Epithelial cell of prostate (primary cell): ENCODE data around the gene TFF1.

ENCODE experiments used
- DNase-seq: peaks from one replicate; pipeline ENCODE4 v3.0.0-alpha.2; 2011; ENCODE audit warnings: low read depth, low spot score
- H3K27ac ChIP-seq: fragments of 450-650 bp; 2 replicates; pipeline ENCODE4 v1.5.1; 2017; ENCODE audit warnings: mild to moderate bottlenecking

Gene TFF1

GRCh38 chr21:42348762-42349161 lies 17.6 kb downstream of the TFF1 start:
- no peak overlapping the region for H3K27ac ChIP-seq
- DNase-seq: no peak

- H3K27ac ChIP-seq: no peak overlapping the region
- DNase-seq: no peak
These were observed 18.6 kb downstream of the TFF1 start for GRCh38 chr21:42347601-42348327.

GRCh38 chr21:42346866-42347600 lies 19.3 kb downstream of the TFF1 start:
- H3K27ac ChIP-seq: no peak overlapping the region
- no peak for DNase-seq

- no peak overlapping the region for H3K27ac ChIP-seq
- DNase-seq: no peak
These were observed 19.9 kb downstream of the TFF1 start for GRCh38 chr21:42346441-42346840.

DNA sequence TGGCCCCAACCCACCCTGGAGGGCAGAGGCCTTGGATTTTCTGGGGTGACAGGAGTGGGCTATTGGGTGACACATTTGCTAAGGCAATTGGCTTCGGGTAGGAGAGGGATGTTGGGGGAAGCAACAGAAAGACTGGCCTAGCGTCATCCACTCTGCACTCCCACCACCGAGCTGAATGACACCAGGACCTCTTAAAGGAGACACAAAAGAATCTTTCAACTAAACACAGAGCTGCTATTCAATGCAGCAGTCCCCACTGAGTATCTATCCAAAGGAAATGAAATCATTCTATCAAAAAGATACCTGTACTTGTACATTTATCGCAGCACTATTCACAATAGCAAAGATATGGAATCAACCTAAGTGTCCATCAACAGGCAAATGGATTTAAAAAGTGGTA lies 21.7 kb downstream of the TFF1 start:
- DNase-seq: no peak
- H3K27ac ChIP-seq: no peak overlapping the region

DNA sequence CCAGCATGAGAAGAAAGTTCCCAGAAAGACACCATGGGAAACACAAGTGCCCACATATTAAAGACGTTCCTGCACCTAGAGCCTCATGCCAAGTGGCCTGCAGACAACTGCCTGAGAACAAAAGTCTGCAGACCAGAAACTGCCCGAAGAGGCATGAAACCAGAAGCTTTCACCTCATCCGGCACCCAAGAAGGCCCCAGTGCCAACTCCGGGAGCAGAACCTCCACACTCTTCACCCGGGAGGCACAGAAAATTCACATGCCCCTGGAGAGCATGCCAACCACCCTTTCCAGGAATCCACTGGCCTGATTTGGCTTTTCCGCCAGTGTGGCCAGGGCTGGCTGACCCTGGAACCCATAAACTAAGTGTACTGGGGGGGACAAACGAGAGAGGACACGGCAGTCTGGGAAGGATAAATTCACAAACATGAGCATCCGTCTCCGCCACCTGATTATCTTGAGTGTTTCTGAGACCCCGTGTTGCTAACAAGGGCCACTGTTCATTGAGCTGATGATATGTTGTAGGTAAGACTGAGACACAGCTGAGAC lies 22.3 kb downstream of the TFF1 start:
- H3K27ac ChIP-seq: no peak overlapping the region
- DNase-seq: no peak

- H3K27ac ChIP-seq: no peak overlapping the region
- DNase-seq: no peak
These were observed 22.8 kb downstream of the TFF1 start for GRCh38 chr21:42343556-42343955.

- no peak for DNase-seq
- H3K27ac ChIP-seq: no peak overlapping the region
These were observed 23.2 kb downstream of the TFF1 start for GRCh38 chr21:42343101-42343500.

DNA sequence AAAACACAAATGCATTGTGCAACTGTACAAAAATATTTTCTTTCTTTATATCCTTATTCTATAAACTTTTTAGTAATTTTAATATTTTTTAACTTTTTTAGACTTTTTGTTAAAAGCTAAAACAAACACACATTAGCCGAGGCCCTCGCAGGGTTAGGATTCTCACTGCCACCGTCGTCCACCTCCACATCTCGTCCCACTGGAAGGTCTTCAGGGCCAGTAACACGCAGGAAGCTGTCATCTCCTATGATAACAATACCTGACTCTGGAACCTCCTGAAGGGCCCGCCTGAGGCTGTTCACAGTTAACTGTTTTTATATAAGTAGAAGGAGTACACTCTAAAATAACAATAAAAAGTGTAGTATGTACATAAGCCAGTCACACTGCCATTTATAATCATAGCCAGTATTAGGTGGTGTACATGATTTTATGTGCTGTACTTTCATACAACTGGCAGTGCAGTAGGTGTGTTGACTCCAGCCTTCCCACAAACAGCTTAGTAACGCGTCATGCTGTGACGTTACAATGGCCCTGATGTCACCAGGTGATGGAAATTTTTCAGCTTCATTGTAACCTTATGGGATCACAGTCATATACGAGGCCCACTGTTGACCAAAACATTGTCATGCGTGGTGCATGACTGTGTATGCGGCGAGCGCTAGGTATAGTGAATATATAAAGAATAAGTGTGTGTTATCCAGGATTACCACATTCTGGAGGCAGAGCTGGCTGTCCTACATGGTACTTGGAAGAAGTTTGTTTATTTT lies 24.4 kb downstream of the TFF1 start:
- no peak overlapping the region for H3K27ac ChIP-seq
- DNase-seq: no peak

DNA sequence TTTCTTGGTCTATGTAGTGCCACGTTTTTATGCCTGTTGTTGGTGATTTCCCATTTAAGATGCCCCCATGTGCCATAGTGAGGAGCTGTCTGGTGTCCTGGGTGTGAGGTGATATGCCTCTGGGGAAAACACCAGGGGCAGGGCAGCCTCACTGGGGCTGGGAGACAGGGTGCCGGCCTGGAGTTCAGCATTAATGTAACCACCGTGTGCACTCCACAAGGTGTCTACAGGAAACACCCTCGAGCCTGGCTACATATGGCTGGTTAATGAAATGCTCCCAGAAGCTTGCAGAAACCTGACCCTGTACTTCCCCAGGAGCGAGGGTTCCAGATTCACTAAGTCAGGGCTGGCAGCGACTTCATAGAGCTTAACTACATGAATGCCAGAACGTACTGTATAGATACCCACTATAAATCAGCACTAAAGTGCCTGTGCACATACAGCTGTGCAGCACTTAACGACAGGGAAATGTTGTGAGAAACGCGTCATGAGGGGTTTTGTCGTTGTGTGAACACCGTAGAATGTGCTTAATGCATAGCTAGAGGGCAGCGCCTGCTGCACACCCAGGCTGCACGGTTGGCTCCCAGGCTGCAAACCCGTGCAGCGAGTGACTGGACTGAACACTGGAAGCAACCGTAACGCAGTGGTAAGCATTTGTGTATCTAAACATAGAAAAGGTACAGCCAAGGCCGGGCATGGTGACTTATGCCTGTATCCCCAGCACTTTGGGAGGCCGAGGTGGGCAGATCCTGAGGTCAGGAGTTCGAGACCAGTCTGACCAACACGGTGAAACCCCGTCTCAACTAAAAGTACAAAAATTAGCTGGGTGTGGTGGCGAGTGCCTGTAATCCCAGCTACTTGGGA lies 25.9 kb downstream of the TFF1 start:
- no peak overlapping the region for H3K27ac ChIP-seq
- DNase-seq: no peak

GRCh38 chr21:42338729-42339715 lies 27.3 kb downstream of the TFF1 start:
- H3K27ac ChIP-seq: no peak overlapping the region
- DNase-seq: no peak

GRCh38 chr21:42337830-42338728 lies 28.3 kb downstream of the TFF1 start:
- peak overlapping the region; percentile 20 for H3K27ac ChIP-seq
- peak; percentile 18 for DNase-seq

DNA sequence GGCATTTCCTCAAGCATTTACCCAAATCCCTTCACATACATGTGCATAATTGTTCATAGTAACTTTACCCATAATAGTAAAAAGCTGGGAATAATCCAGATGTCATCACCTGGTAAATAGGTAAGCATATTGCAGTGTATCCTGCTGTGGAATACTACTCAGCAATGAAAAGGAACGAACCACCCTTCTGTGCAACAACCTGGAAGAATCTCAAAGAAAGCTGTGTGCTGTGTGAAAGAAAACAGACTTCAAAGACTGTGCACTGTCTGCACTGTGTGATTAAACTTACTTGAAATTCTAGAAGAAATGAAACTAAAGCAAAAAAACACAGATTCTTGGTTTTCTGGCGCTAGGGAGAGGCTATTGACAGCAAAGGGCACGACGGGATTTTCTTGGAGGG lies 29.1 kb downstream of the TFF1 start:
- no peak for DNase-seq
- no peak overlapping the region for H3K27ac ChIP-seq

GRCh38 chr21:42336054-42336453 lies 30.3 kb downstream of the TFF1 start:
- no peak overlapping the region for H3K27ac ChIP-seq
- no peak for DNase-seq

- no peak for DNase-seq
- no peak overlapping the region for H3K27ac ChIP-seq
These were observed 33.6 kb downstream of the TFF1 start for GRCh38 chr21:42332557-42333317.

GRCh38 chr21:42331660-42332059 lies 34.7 kb downstream of the TFF1 start:
- DNase-seq: no peak
- no peak overlapping the region for H3K27ac ChIP-seq
